OCI-LY3 (cell line): Measurements from ENCODE around the gene GRIK1.

Experiments used
- H2AFZ ChIP-seq: fragments of 200-600, 300-600 bp; shearing (Covaris generic); 2 replicates; pipeline ENCODE4 v1.6.0; 2014; ENCODE audit warnings: antibody characterized with exemption, low read depth, low read length
- H3K27ac ChIP-seq: fragments of 200-600, 300-600 bp; sonication (generic); 2 replicates; pipeline ENCODE4 v1.5.1; 2014; ENCODE audit warnings: mild to moderate bottlenecking, low read length, moderate library complexity, mixed read lengths
- H3K27me3 ChIP-seq: fragments of 200-600, 300-600 bp; sonication (generic); 2 replicates; pipeline ENCODE4 v1.6.1; 2014; ENCODE audit warnings: low read depth, low read length, mixed read lengths
- H3K36me3 ChIP-seq: fragments of 200-600, 300-600 bp; sonication (generic); replicated peaks from 2 replicates; pipeline ENCODE3; 2014; ENCODE audit warnings: low read depth, low read length, mixed read lengths
- H3K4me1 ChIP-seq: fragments of 300-600, 200-600 bp; sonication (generic); 2 replicates; pipeline ENCODE4 v1.6.1; 2014; ENCODE audit warnings: low read length, mixed read lengths
- H3K4me2 ChIP-seq: fragments of 200-600, 300-600 bp; sonication (generic); 2 replicates; pipeline ENCODE4 v1.6.1; 2014; ENCODE audit warnings: low read length, mixed read lengths
- H3K4me3 ChIP-seq: fragments of 300-600, 200-600 bp; sonication (generic); 2 replicates; pipeline ENCODE4 v1.5.1; 2014; ENCODE audit warnings: antibody characterized with exemption, mild to moderate bottlenecking, low read length, moderate library complexity
- H3K79me2 ChIP-seq: fragments of 300-600, 200-600 bp; shearing (Covaris generic); 2 replicates; pipeline ENCODE4 v1.6.1; 2014; ENCODE audit warnings: mild to moderate bottlenecking, low read length, mixed read lengths
- H3K9ac ChIP-seq: fragments of 300-600, 200-600 bp; shearing (Covaris generic); 2 replicates; pipeline ENCODE4 v1.6.0; 2014; ENCODE audit warnings: mild to moderate bottlenecking, low read length, moderate library complexity
- H3K9me3 ChIP-seq: fragments of 200-600, 300-600 bp; shearing (Covaris generic); 2 replicates; pipeline ENCODE4 v1.6.1; 2014; ENCODE audit warnings: low read length, mixed read lengths; ENCODE audit not compliant: insufficient read depth
- H4K20me1 ChIP-seq: fragments of 200-600, 300-600 bp; sonication (generic); 2 replicates; pipeline ENCODE4 v1.6.1; 2016; ENCODE audit warnings: low read length, mixed read lengths; ENCODE audit not compliant: insufficient read depth
- EZH2phosphoT487 ChIP-seq: fragments of 200-600 bp; shearing (Covaris generic); IDR thresholded peaks from 2 replicates; pipeline ENCODE4 v1.6.1; 2018; ENCODE audit warnings: antibody characterized with exemption, mixed run types, low read depth
- TF ChIP-seq, protein P1 (sequence below): fragments of 200-600, 300-600 bp; sonication (generic); IDR thresholded peaks from 2 replicates; pipeline ENCODE4 v1.5.1; 2014; ENCODE audit warnings: antibody characterized with exemption, low read length, low read depth

GRIK1 gene

DNA sequence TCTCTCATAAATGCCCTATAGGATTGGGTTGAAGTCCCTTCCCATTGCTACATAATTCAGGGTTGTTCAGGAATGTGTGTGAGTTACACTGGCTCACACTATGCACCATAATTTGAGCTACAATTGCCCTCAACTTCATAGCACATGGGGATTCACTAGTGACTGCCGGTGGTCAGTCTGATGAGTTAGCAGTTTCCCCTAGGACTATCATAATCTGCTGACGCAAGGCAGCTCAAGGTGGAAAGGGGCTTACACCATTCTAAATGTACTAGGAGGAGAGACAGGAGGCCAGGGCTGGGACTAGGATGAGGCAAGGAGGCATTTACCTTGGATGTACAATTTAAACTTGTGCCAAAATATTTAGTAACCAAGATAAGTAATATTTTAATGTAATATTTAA lies 224.7 kb downstream of the GRIK1 start:
- TF ChIP-seq, protein P1, sequence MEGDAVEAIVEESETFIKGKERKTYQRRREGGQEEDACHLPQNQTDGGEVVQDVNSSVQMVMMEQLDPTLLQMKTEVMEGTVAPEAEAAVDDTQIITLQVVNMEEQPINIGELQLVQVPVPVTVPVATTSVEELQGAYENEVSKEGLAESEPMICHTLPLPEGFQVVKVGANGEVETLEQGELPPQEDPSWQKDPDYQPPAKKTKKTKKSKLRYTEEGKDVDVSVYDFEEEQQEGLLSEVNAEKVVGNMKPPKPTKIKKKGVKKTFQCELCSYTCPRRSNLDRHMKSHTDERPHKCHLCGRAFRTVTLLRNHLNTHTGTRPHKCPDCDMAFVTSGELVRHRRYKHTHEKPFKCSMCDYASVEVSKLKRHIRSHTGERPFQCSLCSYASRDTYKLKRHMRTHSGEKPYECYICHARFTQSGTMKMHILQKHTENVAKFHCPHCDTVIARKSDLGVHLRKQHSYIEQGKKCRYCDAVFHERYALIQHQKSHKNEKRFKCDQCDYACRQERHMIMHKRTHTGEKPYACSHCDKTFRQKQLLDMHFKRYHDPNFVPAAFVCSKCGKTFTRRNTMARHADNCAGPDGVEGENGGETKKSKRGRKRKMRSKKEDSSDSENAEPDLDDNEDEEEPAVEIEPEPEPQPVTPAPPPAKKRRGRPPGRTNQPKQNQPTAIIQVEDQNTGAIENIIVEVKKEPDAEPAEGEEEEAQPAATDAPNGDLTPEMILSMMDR: no peak
- no peak for TF ChIP-seq EZH2phosphoT487
- H4K20me1 ChIP-seq: no peaks in the 10 kb centered on the region

DNA sequence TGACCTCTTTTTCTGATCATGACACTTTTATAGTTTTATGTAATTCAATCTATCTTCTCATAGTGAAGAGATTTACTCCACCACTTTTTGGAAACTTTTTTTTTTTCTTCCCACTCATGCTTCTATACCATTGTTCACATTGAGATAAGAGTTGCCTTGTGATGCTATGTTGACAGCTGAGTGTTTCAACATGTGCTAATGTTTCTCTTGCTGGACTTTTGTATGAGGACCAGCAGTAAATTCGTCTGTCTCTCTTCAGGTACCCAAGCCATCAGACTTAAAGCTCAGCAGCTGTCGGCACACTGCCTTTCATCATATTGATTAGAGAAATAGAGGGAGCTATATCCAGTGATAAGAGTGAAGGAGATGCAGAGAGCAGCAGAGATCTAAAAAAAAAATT lies 227.0 kb downstream of the GRIK1 start:
- Histone ChIP-seq H3K4me2 (no peak overlapping the region), H3K4me1 (no peaks in the 10 kb centered on the region), H3K79me2 (no peaks in the 10 kb centered on the region), H3K27me3 (no peaks in the 10 kb centered on the region), H2AFZ (no peak overlapping the region), H4K20me1 (no peaks in the 10 kb centered on the region), H3K27ac (no peak overlapping the region), H3K9ac (no peak overlapping the region), H3K36me3 (no peaks in the 10 kb centered on the region), H3K9me3 (no peaks in the 10 kb centered on the region), H3K4me3 (no peak overlapping the region)
- TF ChIP-seq EZH2phosphoT487: no peak
- TF ChIP-seq, protein P1: no peak

More for the DNA sequence above, 224.7 kb downstream of the GRIK1 start:
- Histone ChIP-seq H3K27ac (no peak overlapping the region), H3K4me3 (no peak overlapping the region), H3K4me1 (no peaks in the 10 kb centered on the region), H3K36me3 (no peaks in the 10 kb centered on the region), H3K79me2 (no peaks in the 10 kb centered on the region), H3K9ac (no peak overlapping the region), H2AFZ (no peak overlapping the region), H3K27me3 (no peaks in the 10 kb centered on the region), H3K9me3 (no peaks in the 10 kb centered on the region), H3K4me2 (no peak overlapping the region)

DNA sequence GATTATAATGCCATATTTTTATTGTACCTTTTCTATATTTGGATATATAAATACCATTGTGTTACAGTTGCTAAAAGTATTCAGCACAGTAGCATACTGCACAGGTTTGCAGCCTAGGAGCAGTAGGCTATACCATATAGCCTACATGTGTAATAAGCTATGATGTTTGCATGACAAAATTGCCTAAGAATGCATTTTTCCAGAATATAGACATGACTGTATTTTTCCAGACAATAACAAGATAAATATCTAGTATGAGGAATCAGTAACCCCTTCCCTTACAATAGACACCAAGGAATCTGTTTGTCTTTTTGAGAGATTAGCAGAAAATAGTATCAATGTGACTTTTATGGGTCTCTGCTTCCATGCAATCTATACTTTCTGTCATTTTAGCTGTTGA lies 228.6 kb downstream of the GRIK1 start:
- Histone ChIP-seq H3K27ac (no peak overlapping the region), H3K27me3 (no peaks in the 10 kb centered on the region), H4K20me1 (no peaks in the 10 kb centered on the region), H3K4me3 (no peak overlapping the region), H2AFZ (no peak overlapping the region), H3K79me2 (no peaks in the 10 kb centered on the region), H3K9me3 (no peaks in the 10 kb centered on the region), H3K4me2 (no peak overlapping the region), H3K4me1 (peaks cover 5% of the 10 kb centered on the region), H3K36me3 (no peaks in the 10 kb centered on the region), H3K9ac (no peak overlapping the region)
- no peak for TF ChIP-seq EZH2phosphoT487
- TF ChIP-seq, protein P1: no peak

DNA sequence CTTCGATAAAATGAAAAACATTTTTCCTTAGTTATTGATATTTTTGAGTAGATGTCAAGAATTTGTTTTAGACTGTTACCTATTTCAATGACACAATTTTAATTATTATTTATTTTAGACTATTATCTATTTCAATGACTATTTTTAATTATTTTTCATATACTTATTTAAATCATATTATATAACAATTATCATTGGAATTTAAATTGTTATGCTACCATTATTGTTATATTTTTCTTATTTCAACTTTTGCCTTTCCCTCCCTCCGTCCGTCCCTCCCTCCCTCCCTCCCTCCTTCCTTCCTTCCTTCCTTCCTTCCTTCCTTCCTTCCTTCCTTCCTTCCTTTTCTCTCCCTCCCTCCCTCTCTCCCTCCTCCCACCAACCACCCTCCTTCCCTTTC lies 229.3 kb downstream of the GRIK1 start:
- no peak overlapping the region for H3K4me2 ChIP-seq
- no peak overlapping the region for H3K9ac ChIP-seq
- H3K4me3 ChIP-seq: no peak overlapping the region
- no peaks in the 10 kb centered on the region for H4K20me1 ChIP-seq
- no peaks in the 10 kb centered on the region for H3K79me2 ChIP-seq
- H3K27me3 ChIP-seq: no peaks in the 10 kb centered on the region
- peaks cover 7% of the 10 kb centered on the region for H3K4me1 ChIP-seq
- H2AFZ ChIP-seq: no peak overlapping the region
- H3K9me3 ChIP-seq: no peaks in the 10 kb centered on the region
- TF ChIP-seq, protein P1: no peak
- no peak for TF ChIP-seq EZH2phosphoT487
- H3K36me3 ChIP-seq: no peaks in the 10 kb centered on the region
- H3K27ac ChIP-seq: no peak overlapping the region
